Smooth muscle cell (in vitro differentiated cells): Measurements from ENCODE around the gene MYCN. TPM values are rescaled to one million over a fixed set of nuclear protein-coding genes. Genes with fewer than 3 reads are reported as not detected.
A peak's percentile ranks its signal among the peaks of the same experiment; 100 is the strongest.

Experiments used
- DNase-seq: peaks from one replicate; lab custom pipeline; 2025; ENCODE audit not compliant: unreplicated experiment; lab: John Stamatoyannopoulos, UW
- H2AFZ ChIP-seq: fragments of 200-600 bp; sonication (generic); 2 replicates; pipeline ENCODE4 v1.6.0; 2016; ENCODE audit warnings: antibody characterized with exemption, low read depth, mild to moderate bottlenecking
- H3F3A ChIP-seq: fragments of 200-600 bp; sonication (generic); 2 replicates; pipeline ENCODE4 v1.6.0; 2017; ENCODE audit warnings: antibody characterized with exemption, low read depth
- H3K27ac ChIP-seq: fragments of 200-600 bp; sonication (generic); 2 replicates; pipeline ENCODE4 v1.5.1; 2016; ENCODE audit warnings: low read depth, mild to moderate bottlenecking
- H3K27me3 ChIP-seq: fragments of 200-600 bp; sonication (generic); 2 replicates; pipeline ENCODE4 v1.6.1; 2016; ENCODE audit warnings: low read depth, mild to moderate bottlenecking
- H3K36me3 ChIP-seq: fragments of 200-600 bp; sonication (generic); 2 replicates; pipeline ENCODE4 v1.5.1; 2016; ENCODE audit warnings: low read depth
- H3K4me1 ChIP-seq: fragments of 200-600 bp; sonication (generic); 2 replicates; pipeline ENCODE4 v1.5.1; 2016; ENCODE audit warnings: low read depth
- H3K4me2 ChIP-seq: fragments of 200-600 bp; sonication (generic); 2 replicates; pipeline ENCODE4 v1.6.0; 2016; ENCODE audit warnings: mild to moderate bottlenecking
- H3K4me3 ChIP-seq: fragments of 200-600 bp; sonication (generic); 2 replicates; pipeline ENCODE4 v1.5.1; 2016; ENCODE audit warnings: mild to moderate bottlenecking
- H3K79me2 ChIP-seq: fragments of 200-600 bp; sonication (generic); 2 replicates; pipeline ENCODE4 v1.6.0; 2016; ENCODE audit warnings: low read depth, mild to moderate bottlenecking
- H3K9ac ChIP-seq: fragments of 200-600 bp; sonication (generic); 2 replicates; pipeline ENCODE4 v1.6.0; 2016; ENCODE audit warnings: low read depth
- H3K9me3 ChIP-seq: fragments of 200-600 bp; sonication (generic); replicated peaks from 2 replicates; pipeline ENCODE4 v1.5.1; 2016; ENCODE audit warnings: low read depth
- H4K20me1 ChIP-seq: fragments of 200-600 bp; sonication (generic); 2 replicates; pipeline ENCODE4 v1.6.0; 2016; ENCODE audit warnings: low read depth
- WGBS: methylation state at CpG from one replicate; pipeline ENCODE4 v1.1.7; 2016; ENCODE audit warnings: low lambda C conversion rate; 5-methylcytosine and 5-hydroxymethylcytosine counted together
- polyA plus RNA-seq: library from polyadenylated mRNA; unstranded; fragments of >200 nt; fragmentation: Nextera tagmentation; extraction: Ambion mirVana; gene quantifications from 2 replicates; pipeline ENCODE4 v1.2.1, GENCODE V29; 2016
- total RNA-seq: library from RNA; depleted of rRNA; stranded (reverse); fragments of >200 nt; gene quantifications from 2 replicates; pipeline ENCODE4 v1.2.3, GENCODE V29; 2014
- TF ChIP-seq, protein P1 (sequence below): fragments of 200-600 bp; sonication (generic); IDR thresholded peaks from 2 replicates; pipeline ENCODE4 v1.5.1; 2017; ENCODE audit warnings: borderline replicate concordance, mild to moderate bottlenecking, antibody characterized with exemption; ENCODE audit not compliant: insufficient read depth, poor library complexity, severe bottlenecking

The MYCN gene
- total and polyA plus RNA-seq, 2 experiments from 2014 or later = 6.9 to 18.3 TPM

GRCh38 chr2:15916336-15916735 lies 24.0 kb upstream of the MYCN start:
- no peak overlapping the region for H3K27ac ChIP-seq
- no peaks in the 10 kb centered on the region for H3K9me3 ChIP-seq
- TF ChIP-seq, protein P1, sequence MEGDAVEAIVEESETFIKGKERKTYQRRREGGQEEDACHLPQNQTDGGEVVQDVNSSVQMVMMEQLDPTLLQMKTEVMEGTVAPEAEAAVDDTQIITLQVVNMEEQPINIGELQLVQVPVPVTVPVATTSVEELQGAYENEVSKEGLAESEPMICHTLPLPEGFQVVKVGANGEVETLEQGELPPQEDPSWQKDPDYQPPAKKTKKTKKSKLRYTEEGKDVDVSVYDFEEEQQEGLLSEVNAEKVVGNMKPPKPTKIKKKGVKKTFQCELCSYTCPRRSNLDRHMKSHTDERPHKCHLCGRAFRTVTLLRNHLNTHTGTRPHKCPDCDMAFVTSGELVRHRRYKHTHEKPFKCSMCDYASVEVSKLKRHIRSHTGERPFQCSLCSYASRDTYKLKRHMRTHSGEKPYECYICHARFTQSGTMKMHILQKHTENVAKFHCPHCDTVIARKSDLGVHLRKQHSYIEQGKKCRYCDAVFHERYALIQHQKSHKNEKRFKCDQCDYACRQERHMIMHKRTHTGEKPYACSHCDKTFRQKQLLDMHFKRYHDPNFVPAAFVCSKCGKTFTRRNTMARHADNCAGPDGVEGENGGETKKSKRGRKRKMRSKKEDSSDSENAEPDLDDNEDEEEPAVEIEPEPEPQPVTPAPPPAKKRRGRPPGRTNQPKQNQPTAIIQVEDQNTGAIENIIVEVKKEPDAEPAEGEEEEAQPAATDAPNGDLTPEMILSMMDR = no peak
- H3F3A ChIP-seq = no peaks in the 10 kb centered on the region
- 95% methylated on average over 4 of the region's 4 CpGs for WGBS
- no peaks in the 10 kb centered on the region for H3K36me3 ChIP-seq
- no peak overlapping the region for H2AFZ ChIP-seq
- no peaks in the 10 kb centered on the region for H4K20me1 ChIP-seq
- no peaks in the 10 kb centered on the region for H3K4me1 ChIP-seq
- no peak overlapping the region for H3K9ac ChIP-seq
- no peak overlapping the region for H3K4me2 ChIP-seq
- peaks cover 5% of the 10 kb centered on the region for H3K27me3 ChIP-seq
- H3K4me3 ChIP-seq = no peak overlapping the region
- H3K79me2 ChIP-seq = no peaks in the 10 kb centered on the region
- no peak for DNase-seq

- H3K9ac ChIP-seq = no peak overlapping the region
- TF ChIP-seq, protein P1 = no peak
- no peaks in the 10 kb centered on the region for H3F3A ChIP-seq
- H3K36me3 ChIP-seq = no peaks in the 10 kb centered on the region
- no peaks in the 10 kb centered on the region for H4K20me1 ChIP-seq
- no peaks in the 10 kb centered on the region for H3K79me2 ChIP-seq
- H3K9me3 ChIP-seq = no peaks in the 10 kb centered on the region
- DNase-seq = no peak
- H3K27me3 ChIP-seq = peaks cover 5% of the 10 kb centered on the region
- WGBS = 92% methylated on average over 9 of the region's 9 CpGs
- no peak overlapping the region for H2AFZ ChIP-seq
- no peak overlapping the region for H3K4me3 ChIP-seq
- H3K4me2 ChIP-seq = no peak overlapping the region
- H3K4me1 ChIP-seq = no peaks in the 10 kb centered on the region
- H3K27ac ChIP-seq = no peak overlapping the region
Observed at GRCh38 chr2:15918761-15919356, 21.5 kb upstream of the MYCN start.

GRCh38 chr2:15919716-15920434 lies 20.5 kb upstream of the MYCN start:
- WGBS = 73% methylated on average over 7 of the region's 7 CpGs
- Histone ChIP-seq H3K9me3 (no peaks in the 10 kb centered on the region), H3K4me2 (no peak overlapping the region), H3K36me3 (no peaks in the 10 kb centered on the region), H2AFZ (no peak overlapping the region), H3K9ac (no peak overlapping the region), H3K79me2 (no peaks in the 10 kb centered on the region), H3K4me1 (no peaks in the 10 kb centered on the region), H3K27ac (no peak overlapping the region), H3K27me3 (peaks cover 5% of the 10 kb centered on the region), H3K4me3 (no peak overlapping the region), H3F3A (no peaks in the 10 kb centered on the region), H4K20me1 (no peaks in the 10 kb centered on the region)
- no peak for DNase-seq
- TF ChIP-seq, protein P1 = no peak

DNA sequence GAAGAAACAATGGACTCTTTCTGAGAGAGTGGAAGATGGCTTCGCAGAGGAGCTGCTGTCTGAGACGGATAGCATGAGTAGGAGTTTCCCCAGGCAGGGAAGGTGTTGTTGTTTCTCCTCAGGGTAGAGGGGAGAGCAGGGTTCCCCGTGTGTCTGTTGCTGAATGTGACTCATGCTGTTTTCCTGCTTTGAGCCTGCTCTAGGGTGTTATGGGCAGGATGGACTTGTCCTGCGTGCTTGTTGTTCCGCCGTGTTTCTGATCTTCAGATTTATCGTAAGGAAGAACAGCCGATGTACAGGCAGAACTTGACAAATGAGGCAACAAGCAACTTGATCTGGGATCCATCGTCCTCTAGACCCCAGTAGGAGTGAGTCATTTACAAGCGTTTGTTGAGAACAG lies 19.7 kb upstream of the MYCN start:
- Histone ChIP-seq H3K9me3 (no peaks in the 10 kb centered on the region), H3K27ac (no peak overlapping the region), H3K27me3 (peaks cover 5% of the 10 kb centered on the region), H3K4me2 (peak overlapping the region; percentile 17), H3K4me1 (no peaks in the 10 kb centered on the region), H3K36me3 (no peaks in the 10 kb centered on the region), H3F3A (no peaks in the 10 kb centered on the region), H3K79me2 (no peaks in the 10 kb centered on the region), H3K9ac (no peak overlapping the region), H3K4me3 (no peak overlapping the region), H4K20me1 (no peaks in the 10 kb centered on the region), H2AFZ (no peak overlapping the region)
- DNase-seq = no peak
- 38% methylated on average over 10 of the region's 10 CpGs for WGBS
- TF ChIP-seq, protein P1 = no peak
